Measurements from ENCODE around the gene CDC42SE2.
"Not testable (repeated sequence)": the region's sequence is repeated elsewhere in the genome, so short reads cannot be mapped to it uniquely, and the experiment has no call there.

The CDC42SE2 gene

GRCh38 chr5:131389869-131390265 lies 126.0 kb downstream of the CDC42SE2 start:
- no peak for DNase-seq (ENCODE audit: low read depth)

GRCh38 chr5:131392466-131393095 lies 128.7 kb downstream of the CDC42SE2 start:
- no peak for DNase-seq (ENCODE audit: low read depth)

- peak; percentile 45 for DNase-seq (ENCODE audit: low read depth)
Measured at GRCh38 chr5:131393498-131393968, 129.7 kb downstream of the CDC42SE2 start.

GRCh38 chr5:131394128-131394527 lies 130.3 kb downstream of the CDC42SE2 start:
- peak; percentile 26 for DNase-seq (ENCODE audit: low read depth)

- DNase-seq (ENCODE audit: low read depth): no peak
Measured at GRCh38 chr5:131396015-131396414, 132.2 kb downstream of the CDC42SE2 start.

GRCh38 chr5:131396630-131397273 lies 132.9 kb downstream of the CDC42SE2 start:
- DNase-seq (ENCODE audit: low read depth): no peak

- not testable (repeated sequence) for DNase-seq (ENCODE audit: low read depth)
Measured at GRCh38 chr5:131399007-131399406, 135.2 kb downstream of the CDC42SE2 start.

GRCh38 chr5:131400585-131400984 lies 136.7 kb downstream of the CDC42SE2 start:
- DNase-seq (ENCODE audit: low read depth): no peak

- DNase-seq (ENCODE audit: low read depth): no peak
Measured at GRCh38 chr5:131405674-131406073, 141.8 kb downstream of the CDC42SE2 start.

GRCh38 chr5:131406076-131406475 lies 142.2 kb downstream of the CDC42SE2 start:
- DNase-seq (ENCODE audit: low read depth): no peak

GRCh38 chr5:131406975-131407638 lies 143.3 kb downstream of the CDC42SE2 start:
- no peak for DNase-seq (ENCODE audit: low read depth)

- peak; percentile 79 for DNase-seq (ENCODE audit: low read depth)
Measured at GRCh38 chr5:131413605-131414559, 150.0 kb downstream of the CDC42SE2 start.

- no peak for DNase-seq (ENCODE audit: low read depth)
Measured at GRCh38 chr5:131416729-131417128, 152.9 kb downstream of the CDC42SE2 start.

- peak; percentile 56 for DNase-seq (ENCODE audit: low read depth)
Measured at GRCh38 chr5:131417240-131417869, 153.5 kb downstream of the CDC42SE2 start.

- no peak for DNase-seq (ENCODE audit: low read depth)
Measured at GRCh38 chr5:131418846-131419245, 155.0 kb downstream of the CDC42SE2 start.

- DNase-seq (ENCODE audit: low read depth): no peak
Measured at GRCh38 chr5:131419877-131420276, 156.0 kb downstream of the CDC42SE2 start.

- DNase-seq (ENCODE audit: low read depth): peak; percentile 21
Measured at GRCh38 chr5:131423056-131423455, 159.2 kb downstream of the CDC42SE2 start.

- DNase-seq (ENCODE audit: low read depth): no peak
Measured at GRCh38 chr5:131426011-131426410, 162.2 kb downstream of the CDC42SE2 start.

GRCh38 chr5:131430794-131431193 lies 166.9 kb downstream of the CDC42SE2 start:
- DNase-seq (ENCODE audit: low read depth): peak; percentile 53

- DNase-seq (ENCODE audit: low read depth): no peak
Measured at GRCh38 chr5:131431794-131432193, 167.9 kb downstream of the CDC42SE2 start.

GRCh38 chr5:131433109-131433508 lies 169.3 kb downstream of the CDC42SE2 start:
- DNase-seq (ENCODE audit: low read depth): no peak
